H7 (cell line): Measurements from ENCODE around the gene SLC6A11. TPM values are rescaled to one million over a fixed set of nuclear protein-coding genes. Genes with fewer than 3 reads are reported as not detected.

Experiments used
- DNase-seq: peaks from one replicate; pipeline ENCODE4 v3.0.0; 2012
- H3K27me3 ChIP-seq: 2 replicates; pipeline ENCODE4 v1.6.0; 2011; ENCODE audit warnings: mild to moderate bottlenecking, low read length; ENCODE audit not compliant: control insufficient read depth, insufficient read depth
- H3K36me3 ChIP-seq: replicated peaks from 2 replicates; pipeline ENCODE4 v1.5.1; 2011; ENCODE audit warnings: low read length; ENCODE audit not compliant: control insufficient read depth, insufficient read depth
- H3K4me3 ChIP-seq: 2 replicates; pipeline ENCODE4 v1.5.1; 2011; ENCODE audit warnings: low read depth, mild to moderate bottlenecking, control low read depth, low read length, moderate library complexity; ENCODE audit not compliant: insufficient read depth
- total RNA-seq: library from RNA; depleted of rRNA; stranded (reverse); fragments of >200 nt; shearing (Covaris generic); gene quantifications from 2 replicates; pipeline ENCODE4 v1.2.3, GENCODE V29; 2014; rRNA removed

SLC6A11 gene
- total RNA-seq, result 0.24 and 0.48 TPM in 2 replicates

GRCh38 chr3:10816019-10816862, at the start of gene SLC6A11:
Gene SLC6A11, plus strand, starts transcription at chr3:10816228. Its CDS starts 38 bp downstream, at chr3:10816266.
- H3K27me3 ChIP-seq, result peaks cover 31% of the 10 kb centered on the region
- no peaks in the 10 kb centered on the region for H3K36me3 ChIP-seq
- DNase-seq, result peak; percentile 91
- peak within 1 kb of the TSS; percentile 36 for H3K4me3 ChIP-seq

- no peak overlapping the region for H3K4me3 ChIP-seq
- DNase-seq, result no peak
- no peaks in the 10 kb centered on the region for H3K27me3 ChIP-seq
- no peaks in the 10 kb centered on the region for H3K36me3 ChIP-seq
Observed at GRCh38 chr3:10768708-10769394, 47.2 kb upstream of the SLC6A11 start.

GRCh38 chr3:10770547-10770946, 45.5 kb upstream of the SLC6A11 start:
- no peak for DNase-seq
- Histone ChIP-seq H3K4me3 (no peak overlapping the region), H3K27me3 (no peaks in the 10 kb centered on the region), H3K36me3 (no peaks in the 10 kb centered on the region)

GRCh38 chr3:10770981-10771380, 45.0 kb upstream of the SLC6A11 start:
- no peaks in the 10 kb centered on the region for H3K27me3 ChIP-seq
- DNase-seq, result no peak
- H3K36me3 ChIP-seq, result no peaks in the 10 kb centered on the region

GRCh38 chr3:10771486-10772270, 44.4 kb upstream of the SLC6A11 start:
- DNase-seq, result no peak
- H3K4me3 ChIP-seq, result no peak overlapping the region
- H3K36me3 ChIP-seq, result no peaks in the 10 kb centered on the region
- no peaks in the 10 kb centered on the region for H3K27me3 ChIP-seq

More at GRCh38 chr3:10770981-10771380, 45.0 kb upstream of the SLC6A11 start:
- no peak overlapping the region for H3K4me3 ChIP-seq

- no peaks in the 10 kb centered on the region for H3K27me3 ChIP-seq
- no peak overlapping the region for H3K4me3 ChIP-seq
- no peaks in the 10 kb centered on the region for H3K36me3 ChIP-seq
- DNase-seq, result peak; percentile 85
Observed at GRCh38 chr3:10772271-10773161, 43.5 kb upstream of the SLC6A11 start.

- Histone ChIP-seq H3K27me3 (no peaks in the 10 kb centered on the region; the same call in 1 of the 2 replicates), H3K4me3 (no peak overlapping the region), H3K36me3 (no peaks in the 10 kb centered on the region)
- DNase-seq, result no peak
Observed at GRCh38 chr3:10774129-10774670, 41.8 kb upstream of the SLC6A11 start.

GRCh38 chr3:10774825-10775224, 41.2 kb upstream of the SLC6A11 start:
- DNase-seq, result no peak
- Histone ChIP-seq H3K4me3 (no peak overlapping the region), H3K36me3 (no peaks in the 10 kb centered on the region), H3K27me3 (no peaks in the 10 kb centered on the region; the same call in 1 of the 2 replicates)

GRCh38 chr3:10775259-10775658, 40.8 kb upstream of the SLC6A11 start:
- no peak for DNase-seq
- Histone ChIP-seq H3K27me3 (no peaks in the 10 kb centered on the region; the same call in 1 of the 2 replicates), H3K4me3 (no peak overlapping the region), H3K36me3 (no peaks in the 10 kb centered on the region)

GRCh38 chr3:10775828-10776227, 40.2 kb upstream of the SLC6A11 start:
- H3K27me3 ChIP-seq, result no peaks in the 10 kb centered on the region; the same call in 1 of the 2 replicates
- H3K4me3 ChIP-seq, result no peak overlapping the region
- DNase-seq, result no peak
- H3K36me3 ChIP-seq, result no peaks in the 10 kb centered on the region

GRCh38 chr3:10777627-10778026, 38.4 kb upstream of the SLC6A11 start:
- Histone ChIP-seq H3K4me3 (no peak overlapping the region), H3K36me3 (no peaks in the 10 kb centered on the region), H3K27me3 (no peaks in the 10 kb centered on the region; the same call in 1 of the 2 replicates)
- no peak for DNase-seq

GRCh38 chr3:10778492-10779292, 37.3 kb upstream of the SLC6A11 start:
- Histone ChIP-seq H3K36me3 (no peaks in the 10 kb centered on the region), H3K4me3 (no peak overlapping the region), H3K27me3 (no peaks in the 10 kb centered on the region; the same call in 1 of the 2 replicates)
- no peak for DNase-seq
